IPS DF 4.7 (cell line): ENCODE data around the gene MUTYH.
"Not testable (repeated sequence)": the region's sequence is repeated elsewhere in the genome, so short reads cannot be mapped to it uniquely, and the experiment has no call there.

Experiments
- DNase-seq: peaks from one replicate; pipeline ENCODE4 v3.0.0-alpha.2; 2013; ENCODE audit warnings: low spot score; ENCODE audit errors: extremely low read depth

MUTYH gene

DNA sequence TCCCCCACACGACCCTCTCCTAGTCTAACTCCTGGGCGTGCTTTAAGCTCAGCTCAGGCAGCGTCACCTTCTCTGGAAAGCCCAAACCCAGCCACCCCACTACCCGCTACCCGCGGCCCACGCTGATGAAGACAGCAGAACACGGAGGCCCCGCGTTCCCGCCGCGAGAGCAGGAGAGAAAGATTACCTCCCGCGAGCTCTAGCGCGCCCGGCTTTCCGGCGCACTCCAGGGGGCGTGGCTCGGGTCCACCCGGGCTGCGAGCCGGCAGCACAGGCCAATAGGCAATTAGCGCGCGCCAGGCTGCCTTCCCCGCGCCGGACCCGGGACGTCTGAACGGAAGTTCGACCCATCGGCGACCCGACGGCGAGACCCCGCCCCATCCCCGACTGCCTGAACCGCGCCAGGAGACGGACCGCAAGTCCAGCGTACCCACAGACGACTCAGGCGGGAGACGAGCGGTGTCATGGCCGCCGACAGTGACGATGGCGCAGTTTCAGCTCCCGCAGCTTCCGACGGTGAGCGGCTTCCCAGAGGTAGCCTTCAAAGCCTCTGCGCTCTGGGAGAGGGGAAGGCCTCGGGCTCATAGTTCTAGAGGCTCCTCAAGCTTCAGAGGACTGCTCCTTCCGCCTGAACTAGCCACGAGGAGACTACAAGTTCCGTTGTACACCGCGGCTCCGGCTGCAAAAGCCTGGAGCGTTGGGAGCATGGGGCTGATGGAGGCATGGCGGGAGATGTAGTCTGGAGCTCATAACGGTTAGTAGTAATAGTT lies at the start of gene MUTYH, which contains the start of gene TOE1:
Gene MUTYH (minus strand): TSS at position 652 of the 770 bp plus-strand sequence. CDS start 5,935 bp downstream, outside the sequence.
Gene TOE1 (plus strand): TSS at position 382 of the 770 bp plus-strand sequence. CDS start 83 bp downstream, at position 465.
- peak; percentile 68 for DNase-seq

DNA sequence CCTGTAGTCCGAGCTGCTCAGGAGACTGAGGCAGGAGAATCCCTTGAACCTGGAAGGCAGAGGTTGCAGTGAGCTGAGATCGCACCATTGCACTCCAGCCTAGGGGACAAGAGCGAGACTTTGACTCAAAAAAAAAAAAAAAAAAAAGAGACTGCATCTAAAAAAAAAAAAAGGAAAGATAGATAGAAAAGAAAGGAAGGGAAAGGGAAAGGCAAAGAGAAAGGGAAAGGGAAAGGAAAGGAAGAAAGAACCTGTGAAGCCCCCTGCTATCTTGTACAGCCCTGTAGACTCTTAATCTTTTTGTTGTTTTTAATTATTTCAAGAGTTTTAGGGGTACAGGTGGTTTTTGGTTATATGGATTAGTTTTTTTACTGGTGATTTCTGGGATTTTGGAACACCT lies 46.0 kb upstream of the MUTYH start:
- DNase-seq, result no peak

DNA sequence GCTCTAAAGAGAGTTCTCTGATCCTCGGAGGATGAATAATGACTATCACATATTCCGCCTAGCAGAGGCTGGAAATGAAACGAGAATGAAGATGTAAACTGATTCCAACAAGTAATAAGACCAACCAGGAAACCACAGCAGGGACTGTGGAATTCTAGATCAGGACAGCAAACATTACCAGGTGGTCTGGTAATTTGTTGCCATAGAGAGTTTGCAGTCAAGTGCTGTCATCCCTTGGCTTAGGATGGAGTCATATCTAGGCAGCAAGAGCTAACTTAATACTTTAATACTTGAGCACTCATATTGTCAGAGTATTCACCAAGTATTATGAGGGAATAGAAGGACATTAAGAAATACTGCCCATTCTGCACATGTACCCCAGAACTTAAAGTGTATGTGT lies 45.1 kb upstream of the MUTYH start:
- no peak for DNase-seq

DNA sequence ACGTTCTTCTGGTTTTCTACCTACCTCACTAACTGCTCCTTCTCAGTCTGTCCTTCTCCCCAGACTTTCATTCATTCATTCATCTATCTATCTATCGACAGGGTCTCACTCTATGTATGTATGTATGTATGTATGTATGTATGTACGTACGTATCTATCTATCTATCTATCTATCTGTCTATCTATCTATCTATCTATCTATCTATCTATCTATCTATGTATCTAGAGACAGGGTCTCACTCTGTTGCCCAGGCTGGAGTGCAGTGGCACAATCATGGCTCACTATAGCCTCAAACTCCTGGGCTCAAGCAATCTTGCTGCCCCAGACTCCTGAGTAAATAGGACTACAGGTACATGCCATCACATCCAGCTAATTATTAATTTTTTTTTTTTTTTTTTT lies 44.0 kb upstream of the MUTYH start:
- not testable (repeated sequence) for DNase-seq

DNA sequence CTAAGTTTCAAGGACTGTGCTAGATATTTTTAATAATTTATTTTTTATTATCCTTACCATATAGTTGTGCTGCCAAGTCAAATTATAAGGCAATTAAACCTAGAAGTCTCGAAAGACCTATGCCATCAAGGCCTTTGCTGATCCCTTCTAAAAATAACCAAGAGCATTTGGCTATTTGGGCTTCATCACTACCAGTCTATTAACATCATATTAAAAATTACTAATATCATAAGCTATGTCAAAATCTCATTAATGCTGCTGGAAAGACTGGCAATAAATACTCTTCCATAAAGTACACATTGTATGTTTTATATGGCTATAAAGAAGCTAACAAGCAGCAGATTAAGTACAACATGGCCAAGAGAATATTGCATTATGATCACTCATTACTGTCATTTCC lies 43.0 kb upstream of the MUTYH start:
- DNase-seq, result no peak

DNA sequence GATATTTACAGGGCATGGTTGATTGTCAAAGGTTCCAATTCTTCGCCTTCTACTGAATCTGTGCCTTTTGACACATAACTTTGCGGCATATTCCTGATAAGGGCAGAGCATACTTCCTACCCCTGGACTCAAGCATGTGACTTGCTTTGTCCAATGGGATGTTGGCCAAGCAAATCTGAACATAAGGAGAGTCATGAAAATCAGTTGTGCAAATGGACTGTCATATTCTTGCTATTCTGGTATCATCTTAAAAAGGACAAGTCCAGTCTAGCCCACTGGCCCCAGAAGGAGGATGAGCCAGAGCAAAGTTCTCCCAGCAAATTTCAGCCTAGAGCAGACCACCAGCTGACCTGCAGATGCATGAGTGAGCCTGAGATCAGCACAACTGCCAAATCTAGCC lies 41.0 kb upstream of the MUTYH start:
- no peak for DNase-seq

DNA sequence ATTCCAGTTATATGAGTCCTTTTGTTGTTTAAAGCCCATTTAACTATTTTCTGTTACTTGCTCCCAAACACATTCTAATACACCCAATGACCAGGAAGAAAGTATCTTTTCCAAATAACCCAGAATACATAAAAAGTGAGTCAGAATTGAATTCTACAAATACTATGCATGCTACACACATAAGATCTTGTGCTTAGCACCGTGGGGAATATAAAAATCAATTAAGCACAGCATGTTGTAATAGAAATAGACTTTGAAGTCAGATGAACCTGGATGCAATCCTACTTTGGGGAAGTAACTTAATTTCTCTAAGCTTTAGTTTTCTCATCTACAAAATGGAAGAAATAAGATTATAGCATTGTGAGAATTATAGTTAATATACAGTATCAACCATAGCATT lies 40.5 kb upstream of the MUTYH start:
- no peak for DNase-seq

DNA sequence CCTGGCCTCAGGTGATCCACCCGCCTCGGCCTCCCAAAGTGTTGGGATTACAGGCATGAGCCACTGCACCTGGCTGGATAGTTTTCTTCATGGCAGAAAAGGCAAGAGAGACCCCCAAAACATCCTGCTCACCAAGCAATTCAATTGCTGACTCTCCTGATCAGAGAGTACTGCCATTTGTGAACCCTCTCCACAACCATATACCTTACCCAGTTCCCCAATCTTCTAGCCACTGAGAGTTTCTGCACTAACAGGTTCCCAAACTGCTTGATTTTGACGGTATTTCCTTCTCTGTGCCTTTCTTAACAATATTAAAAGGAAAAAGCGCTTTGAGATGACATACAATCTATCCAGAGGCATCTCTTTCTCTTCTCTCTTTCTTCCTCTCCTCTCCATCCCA lies 39.9 kb upstream of the MUTYH start:
- no peak for DNase-seq

DNA sequence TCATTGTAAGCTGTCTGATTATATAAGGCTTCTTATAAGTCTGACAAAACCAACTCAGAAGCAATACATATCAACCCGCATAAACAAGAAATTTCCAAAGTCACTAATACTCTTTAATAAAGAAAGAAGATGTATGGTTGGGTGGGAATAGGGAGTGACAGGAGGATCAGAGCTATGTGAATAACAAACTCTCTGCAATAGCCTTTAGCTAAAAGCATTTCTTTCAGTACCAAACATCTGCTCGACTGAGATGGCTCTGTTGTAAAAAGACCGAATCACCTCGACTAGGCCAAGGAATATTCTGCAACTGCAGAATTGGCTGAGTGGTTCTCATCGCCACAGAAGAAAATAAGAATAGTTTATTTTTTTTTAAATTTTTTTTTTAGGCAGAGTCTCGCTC lies 39.3 kb upstream of the MUTYH start:
- no peak for DNase-seq

DNA sequence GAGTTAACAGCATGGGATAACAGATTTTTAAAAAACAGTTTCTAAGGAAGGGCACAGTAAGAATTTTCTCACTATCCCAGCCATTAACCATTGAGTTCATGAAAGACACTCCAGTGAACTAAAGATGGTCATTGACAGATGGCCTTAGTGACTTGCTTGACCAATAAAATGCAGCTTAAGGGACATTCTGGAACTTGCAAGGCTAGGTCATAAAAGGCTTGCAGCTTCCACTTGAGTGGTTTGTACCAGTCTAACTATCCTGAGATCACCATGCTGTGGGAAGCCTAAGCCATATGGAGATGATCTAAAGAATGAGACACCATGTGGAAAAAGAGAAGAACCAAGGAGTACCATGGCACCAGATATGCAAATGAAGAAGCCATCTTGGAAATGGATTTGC lies 37.9 kb upstream of the MUTYH start:
- no peak for DNase-seq

DNA sequence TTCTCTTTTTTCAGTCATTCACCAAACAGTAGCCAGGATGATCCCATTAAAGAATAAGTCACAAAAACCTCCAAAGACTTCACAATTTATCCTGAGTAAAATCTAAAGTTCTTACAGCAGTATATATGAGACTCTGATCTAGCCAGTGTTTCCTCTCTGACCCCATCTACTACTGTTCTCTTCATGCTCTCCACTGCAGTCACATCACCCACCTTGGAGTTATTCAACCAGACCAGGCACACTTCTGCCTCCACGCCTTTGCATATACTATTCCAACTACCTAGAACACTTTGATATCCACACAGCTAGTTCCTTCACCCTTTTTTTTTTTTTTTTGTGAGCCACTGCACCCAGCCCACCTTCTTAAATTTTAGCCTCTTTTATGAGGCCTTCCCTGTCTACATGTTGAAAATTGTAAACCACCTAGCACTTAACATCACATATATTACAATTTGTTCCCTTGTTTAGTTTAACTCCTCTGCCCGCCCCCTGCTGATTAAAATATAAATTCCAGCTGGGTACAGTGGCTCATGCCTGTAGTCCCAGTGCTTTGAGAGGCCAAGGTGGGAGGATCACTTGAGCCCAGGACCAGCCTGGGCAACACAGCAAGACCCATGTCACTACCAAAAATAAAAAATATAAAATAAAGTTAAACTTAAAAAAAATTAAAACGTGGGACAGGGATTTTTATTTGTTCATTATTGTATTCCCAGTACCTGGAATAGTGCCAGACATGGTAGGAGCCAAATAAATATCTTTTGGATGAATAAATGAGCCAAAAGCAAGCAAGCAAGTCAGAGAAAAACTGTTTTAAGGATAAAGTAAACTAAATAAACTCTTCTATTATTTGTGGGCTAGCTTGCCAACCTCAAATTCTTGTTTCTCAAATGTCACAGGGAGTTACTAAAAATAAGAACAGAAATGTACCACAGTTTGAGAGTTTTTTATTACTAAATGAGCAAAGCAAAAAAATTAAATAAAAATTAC lies 35.2 kb upstream of the MUTYH start:
- no peak for DNase-seq

DNA sequence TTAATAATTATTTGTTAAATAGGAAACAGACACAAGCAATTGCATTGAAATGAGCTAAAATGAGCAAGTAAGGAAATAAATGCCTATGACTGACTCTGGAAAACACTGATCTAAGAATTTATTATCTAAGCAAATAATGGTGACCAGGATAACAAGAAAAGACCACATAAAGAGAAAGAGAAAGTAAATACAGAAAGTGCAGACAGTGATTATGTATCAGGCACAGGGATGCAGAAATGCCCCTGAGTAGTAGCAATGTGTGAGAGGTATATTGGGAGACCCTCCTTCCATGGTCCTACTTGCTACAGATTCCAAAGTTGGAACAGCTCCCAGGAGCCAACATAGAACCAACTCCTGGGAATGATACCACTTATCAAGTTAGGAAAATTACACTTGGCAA lies 33.3 kb upstream of the MUTYH start:
- DNase-seq, result no peak

DNA sequence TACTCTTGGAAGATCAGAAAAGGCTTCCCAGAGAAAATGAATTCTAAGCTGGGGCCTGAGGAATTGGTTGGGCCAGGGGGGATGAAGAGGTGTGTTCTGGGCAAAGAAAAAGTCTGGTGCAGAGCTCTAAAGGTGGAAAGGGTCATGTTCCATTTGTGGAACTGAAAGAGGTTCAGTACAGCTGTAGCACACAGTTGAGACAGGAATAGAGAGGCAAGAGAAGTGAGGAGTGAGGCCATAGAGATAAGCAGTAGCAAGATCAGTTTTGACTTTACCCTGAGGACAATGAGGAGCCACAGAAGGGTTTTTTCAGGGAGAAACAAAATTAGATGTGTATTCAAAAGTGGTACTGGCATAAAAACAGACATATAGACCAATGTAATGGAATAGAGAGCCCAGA lies 30.3 kb upstream of the MUTYH start:
- no peak for DNase-seq

DNA sequence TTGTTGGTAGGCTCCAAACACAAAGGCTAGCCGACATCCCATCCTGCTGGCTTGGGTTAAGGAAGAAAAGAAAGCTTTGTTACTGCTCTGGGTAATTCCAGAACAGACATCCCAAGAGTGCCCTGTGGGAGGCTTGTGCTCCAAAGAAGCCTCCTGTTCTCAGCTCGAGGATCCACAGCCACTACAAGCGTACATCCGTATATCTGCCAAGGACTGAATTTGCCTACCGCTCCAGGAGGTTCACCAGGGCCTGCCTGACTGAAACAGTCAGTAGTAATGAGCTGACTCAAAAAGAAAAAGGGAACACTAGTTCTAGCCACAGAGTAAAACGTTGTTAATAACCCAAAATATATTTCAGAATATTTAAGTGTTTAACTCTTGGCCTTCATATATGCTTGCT lies 24.8 kb upstream of the MUTYH start:
- no peak for DNase-seq

DNA sequence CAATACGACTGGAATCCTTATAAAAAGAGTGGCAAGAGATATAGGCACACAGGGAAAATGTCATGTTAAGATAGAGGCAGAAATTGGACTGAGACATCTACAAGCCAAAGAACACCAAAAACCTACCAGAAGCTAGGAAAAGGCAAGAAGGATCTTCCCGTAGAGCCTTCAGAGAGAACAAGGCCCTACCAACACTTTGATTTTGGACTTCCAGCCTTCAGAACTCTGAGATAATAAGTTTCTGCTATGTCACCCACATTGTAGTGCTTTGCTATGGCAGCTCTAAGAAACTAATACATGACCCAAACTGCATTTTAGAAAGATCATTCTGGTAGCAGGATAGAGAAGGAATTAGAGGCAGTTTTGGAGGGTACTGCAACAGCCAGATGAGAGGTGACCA lies 24.1 kb upstream of the MUTYH start:
- DNase-seq, result no peak

DNA sequence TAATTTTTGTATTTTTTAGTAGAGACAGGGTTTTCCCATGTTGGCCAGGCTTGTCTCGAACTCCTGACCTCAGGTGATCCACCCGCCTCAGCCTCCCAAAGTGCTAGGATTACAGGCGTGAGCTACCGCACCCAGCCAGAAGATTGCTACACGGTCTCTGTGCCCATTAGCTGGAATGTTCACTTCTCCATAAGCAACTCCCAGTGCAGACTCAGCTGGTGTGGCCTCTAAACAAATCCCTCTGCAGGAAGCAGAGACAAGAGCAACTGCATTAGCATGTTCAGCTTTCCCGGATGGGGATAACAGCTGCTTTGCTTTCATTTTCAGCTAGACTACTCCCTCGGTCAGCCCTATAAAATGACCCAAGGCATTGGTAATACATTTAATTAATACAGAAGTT lies 20.7 kb upstream of the MUTYH start:
- DNase-seq, result not testable (repeated sequence)

DNA sequence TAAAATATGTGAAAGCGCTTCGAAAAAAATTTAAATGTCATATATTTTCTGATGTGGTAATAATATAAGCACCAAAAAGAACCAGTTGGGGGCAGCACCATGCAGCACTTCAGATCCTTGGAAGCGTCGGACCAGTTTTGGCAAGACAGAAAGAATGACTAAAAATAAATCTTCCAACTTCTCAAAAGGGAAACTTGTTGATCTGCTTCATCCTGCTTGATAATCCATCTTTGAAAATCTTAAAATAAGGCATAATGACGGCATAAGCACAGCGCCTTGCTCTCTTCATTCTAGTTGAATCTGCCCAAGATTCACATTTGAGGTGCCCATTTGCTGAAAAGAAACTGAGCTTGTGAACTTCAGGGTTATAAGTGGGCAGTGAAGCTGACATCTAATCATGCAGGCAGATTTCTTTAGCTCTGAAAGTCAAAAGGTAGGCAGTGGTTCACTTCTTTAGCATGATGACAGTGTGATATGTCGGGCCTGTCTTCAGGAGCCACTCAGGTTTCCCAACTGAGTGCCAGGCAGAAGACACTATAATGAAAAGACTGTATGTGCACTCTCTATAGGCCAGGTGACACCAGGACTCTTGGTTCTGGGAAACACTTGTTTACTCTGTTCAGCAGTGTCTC lies 19.8 kb upstream of the MUTYH start:
- no peak for DNase-seq

DNA sequence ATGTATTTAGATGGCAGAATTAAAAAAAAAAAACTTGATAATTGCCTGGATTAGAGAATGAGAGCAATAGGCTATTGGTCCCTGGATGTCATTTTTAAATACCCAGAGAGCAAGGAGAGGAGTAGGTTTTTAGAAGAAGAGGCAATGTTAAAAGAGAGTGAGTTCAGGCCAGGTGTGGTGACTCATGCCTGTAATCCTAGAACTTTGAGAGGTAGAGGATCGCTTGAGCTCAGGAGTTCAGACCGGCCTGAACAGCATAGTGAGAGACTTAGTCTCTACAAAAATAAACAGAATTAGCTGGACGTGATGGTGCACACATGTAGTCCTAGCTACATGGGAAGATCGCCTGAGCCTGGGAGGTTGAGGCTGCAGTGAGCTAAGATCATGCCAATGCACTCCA lies 15.9 kb upstream of the MUTYH start:
- no peak for DNase-seq

DNA sequence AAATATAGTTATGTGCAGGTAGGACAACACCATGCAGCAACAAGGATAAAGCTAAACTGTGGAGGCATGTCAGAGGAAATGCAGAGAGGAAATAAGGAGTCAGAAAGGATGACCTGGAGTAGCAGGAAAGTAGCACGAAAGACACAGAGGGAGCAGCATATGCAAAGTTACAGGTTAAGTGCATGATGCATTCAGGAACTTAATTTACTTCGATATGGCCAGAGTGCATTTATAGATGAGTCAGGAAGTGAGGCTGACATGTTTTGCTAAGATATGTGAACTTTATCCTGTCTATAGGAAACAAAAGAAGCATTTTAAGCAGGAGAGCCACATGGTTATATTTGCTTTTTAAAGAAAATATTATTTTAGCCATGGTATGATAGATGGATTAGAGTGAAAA lies 15.4 kb upstream of the MUTYH start:
- no peak for DNase-seq

DNA sequence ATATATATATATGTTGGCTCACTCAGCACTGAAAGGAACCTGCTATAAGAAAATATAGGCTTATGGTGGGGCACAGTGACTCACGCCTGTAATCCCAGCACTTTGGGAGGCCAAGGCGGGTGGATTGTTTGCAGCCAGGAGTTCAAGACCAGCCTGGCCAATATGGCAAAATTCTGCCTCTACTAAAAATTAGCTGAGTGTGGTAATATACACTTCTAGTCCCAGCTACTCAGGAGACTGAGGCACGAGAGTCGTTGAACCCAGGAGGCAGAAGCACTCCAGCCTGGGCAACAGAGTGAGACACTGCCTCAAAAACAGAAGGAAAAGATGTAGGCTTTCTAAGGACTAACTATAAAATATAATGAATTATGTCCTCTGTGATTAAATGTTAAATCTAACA lies 14.6 kb upstream of the MUTYH start:
- no peak for DNase-seq

DNA sequence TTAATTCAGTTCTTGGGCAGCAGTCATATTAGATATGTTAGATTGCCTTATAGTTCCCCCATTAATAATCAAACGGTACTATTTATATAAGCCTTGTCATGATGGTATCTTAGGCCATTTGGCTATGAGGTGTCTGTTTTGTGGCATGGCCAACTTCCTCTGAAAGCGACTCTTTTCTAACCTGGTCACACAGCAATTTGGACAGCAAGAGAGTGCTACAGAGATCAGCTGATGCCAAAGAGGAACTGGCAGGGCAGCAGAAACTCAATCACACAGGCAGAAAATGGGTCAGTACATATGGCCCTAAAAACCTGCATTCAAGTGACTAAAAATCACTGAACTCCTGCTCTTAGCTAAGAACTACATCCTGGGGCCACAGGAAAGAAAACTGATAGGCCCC lies 13.4 kb upstream of the MUTYH start:
- no peak for DNase-seq

DNA sequence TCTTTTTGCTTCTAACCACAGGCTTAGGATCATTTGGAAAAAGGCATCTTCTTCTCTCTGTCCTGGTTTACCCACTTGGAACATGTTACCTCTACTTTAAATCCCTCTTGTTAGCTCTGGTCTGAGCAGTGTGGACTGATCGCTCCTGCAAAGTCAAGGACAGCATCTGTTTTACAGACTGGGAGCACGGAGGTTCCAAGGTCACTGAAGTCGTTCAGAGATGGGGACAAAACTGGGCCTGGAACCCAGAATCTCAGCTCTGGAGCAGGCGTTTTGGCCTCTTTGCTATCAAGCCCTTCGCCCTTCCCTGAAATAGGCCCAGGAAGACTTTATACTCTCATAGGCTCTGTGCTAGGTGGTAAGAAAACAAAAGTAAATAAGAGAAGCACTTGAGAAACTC lies 11.3 kb upstream of the MUTYH start:
- DNase-seq, result no peak
